Activated T-cell treated with anti-CD3 and anti-CD28 coated beads, Interleukin-2, amount 50 U/mL, for 1 hour (primary cell): ENCODE data around the gene SRPX.

Experiments used
- DNase-seq: peaks from one replicate; pipeline ENCODE4 v3.0.0-alpha.2; 2020

SRPX gene

GRCh38 chrX:38206542-38206941, 14.1 kb downstream of the SRPX start:
- DNase-seq = no peak

DNA sequence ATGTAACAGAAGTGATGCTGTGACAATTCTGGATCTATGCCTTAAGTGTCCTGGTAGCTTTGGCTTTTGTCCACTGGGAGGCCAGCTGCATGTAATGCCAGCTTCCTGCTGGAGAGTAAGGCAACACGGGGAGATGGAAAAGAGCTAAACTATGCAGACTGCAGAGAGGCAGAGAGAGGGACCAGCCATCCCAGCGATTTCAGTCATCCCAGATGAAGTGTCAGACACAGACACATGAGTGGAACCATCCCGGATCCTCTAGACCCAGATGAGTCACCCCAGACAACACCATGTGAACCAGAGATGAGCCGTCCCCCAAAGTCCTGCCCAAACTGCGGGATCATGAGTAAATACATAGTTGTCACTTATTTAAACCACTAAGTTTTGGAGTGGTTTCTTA, 14.6 kb downstream of the SRPX start:
- DNase-seq = no peak

DNA sequence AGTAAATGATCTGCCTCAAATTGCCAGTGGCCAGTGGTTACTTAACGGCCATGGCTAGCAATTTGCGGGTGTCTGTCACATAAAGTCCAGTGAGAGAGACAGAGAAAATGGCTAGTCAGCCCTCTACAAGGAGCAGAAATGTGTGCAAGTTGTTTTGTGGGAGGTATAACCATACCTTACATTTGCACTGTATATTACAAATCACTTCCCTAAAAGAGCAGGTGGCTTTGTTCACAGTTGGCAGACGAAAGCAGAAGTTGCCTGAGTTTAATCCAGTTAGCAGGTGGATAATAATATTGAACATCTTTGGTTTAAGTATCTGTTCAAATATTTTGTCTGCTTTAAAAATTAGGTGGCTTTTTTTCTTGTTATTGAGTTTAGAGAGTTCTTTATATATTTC, 15.6 kb downstream of the SRPX start:
- DNase-seq = no peak

GRCh38 chrX:38192007-38192810, 28.5 kb downstream of the SRPX start:
- no peak for DNase-seq

DNA sequence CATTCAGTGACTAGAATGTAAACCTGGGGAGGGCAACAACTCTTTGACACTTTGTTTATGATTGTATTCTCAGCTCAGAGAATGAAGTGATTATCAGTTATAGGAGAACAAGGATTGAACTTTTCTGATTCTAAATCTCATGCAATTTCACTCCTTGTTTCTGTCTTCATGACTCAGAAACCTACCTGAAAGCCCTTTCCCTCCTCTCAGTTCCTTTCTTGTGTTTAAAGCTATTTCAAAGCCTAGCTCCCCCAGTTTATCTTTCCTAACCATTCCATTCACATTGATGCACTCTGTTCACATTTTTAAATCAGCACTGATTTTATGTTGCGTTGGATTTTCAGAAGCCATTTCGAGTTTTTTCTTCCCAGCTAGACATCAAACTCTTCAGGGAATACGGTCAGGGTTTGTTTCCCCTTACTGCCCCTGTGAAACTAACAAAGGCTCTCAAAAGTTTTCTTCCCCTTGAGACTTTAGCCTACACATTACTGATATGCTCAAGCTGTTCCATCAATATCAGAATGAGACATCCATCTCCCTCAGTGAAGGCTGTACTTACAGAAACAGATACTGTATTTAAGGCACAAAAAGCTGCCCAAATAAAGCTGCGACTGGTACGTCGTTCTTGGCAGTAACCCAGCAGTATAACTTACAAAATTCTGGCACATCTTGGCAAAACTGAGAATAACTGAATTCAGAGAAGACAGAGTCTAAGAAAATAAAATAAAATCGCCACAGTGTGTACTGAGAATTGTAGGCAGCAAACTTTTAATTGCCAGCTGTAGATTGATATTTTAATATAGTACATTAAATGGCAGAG, 31.0 kb downstream of the SRPX start:
- DNase-seq = no peak

DNA sequence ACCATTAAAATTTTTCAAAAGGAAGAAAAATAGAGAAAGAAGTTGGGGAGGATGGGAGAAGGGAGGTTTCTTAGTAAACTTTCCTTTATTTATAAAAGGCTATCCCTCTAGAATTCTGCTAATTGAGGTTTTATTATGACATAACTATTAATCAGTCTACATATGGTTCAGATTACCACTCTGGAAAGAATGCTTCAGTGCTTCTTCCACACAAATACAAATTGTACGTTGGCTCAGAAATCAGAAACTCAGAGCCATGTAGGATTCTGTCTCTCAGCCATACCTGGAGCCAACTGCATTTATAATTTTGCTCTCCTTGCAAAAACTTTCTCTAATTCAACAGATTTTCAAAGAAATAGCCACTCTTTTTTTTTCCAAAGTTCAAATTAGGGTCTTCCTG, 37.1 kb downstream of the SRPX start:
- no peak for DNase-seq

GRCh38 chrX:38181357-38181756, 39.3 kb downstream of the SRPX start:
- DNase-seq = no peak

DNA sequence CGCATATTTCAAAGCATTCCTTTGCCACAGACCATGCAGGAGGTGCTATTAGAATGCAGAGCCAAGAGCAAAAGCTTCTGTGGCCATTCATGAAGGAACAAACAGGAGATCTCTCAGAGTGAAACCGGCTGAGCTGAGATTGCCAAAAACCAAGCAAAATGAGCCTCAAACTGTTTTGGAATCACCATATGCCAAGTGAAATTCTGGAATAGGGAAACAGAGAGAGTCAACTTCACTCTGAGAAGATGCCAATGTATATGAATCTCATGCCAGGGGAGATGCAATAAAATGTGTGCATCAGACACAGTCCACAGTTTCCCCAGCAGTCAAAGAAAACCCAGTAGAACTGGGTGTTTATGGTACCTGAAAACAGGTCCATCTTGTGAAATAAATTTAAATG, 42.3 kb downstream of the SRPX start:
- DNase-seq = no peak

- DNase-seq = no peak
These were observed 45.5 kb downstream of the SRPX start for GRCh38 chrX:38175139-38175538.

- no peak for DNase-seq
These were observed 48.1 kb downstream of the SRPX start for GRCh38 chrX:38172596-38172995.

- DNase-seq = no peak
These were observed 50.1 kb downstream of the SRPX start for GRCh38 chrX:38170556-38170955.

DNA sequence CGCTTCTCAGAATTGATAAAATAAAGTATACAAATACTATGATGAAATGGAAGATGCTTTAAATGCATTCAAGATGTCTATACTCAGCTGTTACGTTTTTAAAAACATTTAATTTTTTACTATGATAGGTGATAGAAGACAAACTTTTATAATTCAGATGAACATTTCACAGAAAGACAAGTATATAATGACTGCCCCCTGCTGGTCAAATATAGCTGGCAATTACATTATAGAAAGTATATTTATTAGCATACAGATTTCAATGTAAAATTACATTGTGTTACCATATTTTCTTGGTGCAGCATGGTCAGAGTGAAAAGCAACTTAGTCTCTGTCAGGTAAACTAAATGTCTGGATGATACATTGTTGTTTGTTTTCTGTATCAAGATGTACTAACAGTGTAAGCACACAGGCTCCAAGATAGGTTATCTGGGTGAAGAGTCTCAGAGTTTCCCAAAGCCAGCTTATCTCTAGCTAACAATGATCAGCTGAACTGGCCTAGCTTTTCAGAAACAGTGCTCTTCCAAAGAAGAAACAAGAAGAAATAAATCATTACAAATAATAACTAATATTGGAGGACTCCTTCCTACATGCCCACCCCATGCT, 54.1 kb downstream of the SRPX start:
- no peak for DNase-seq

DNA sequence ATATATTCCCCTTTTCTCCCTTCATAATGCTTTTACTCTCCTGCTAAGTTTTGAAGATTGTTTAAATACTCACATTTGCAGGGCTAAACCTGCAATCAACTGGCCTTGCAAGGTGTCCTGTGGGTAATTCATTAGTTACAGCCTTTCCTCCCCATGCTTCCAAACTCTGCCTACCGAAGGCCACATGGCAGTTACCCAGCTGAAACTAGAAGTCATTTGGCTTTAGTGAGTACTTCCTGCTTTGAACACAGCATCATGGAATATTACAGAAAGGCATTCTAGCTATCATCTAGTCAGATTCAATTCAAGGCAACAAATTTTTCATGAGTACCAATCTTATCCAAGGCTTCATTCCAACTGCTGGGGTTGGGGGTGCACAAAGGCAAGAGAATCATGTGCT, 55.6 kb downstream of the SRPX start:
- no peak for DNase-seq

- no peak for DNase-seq
These were observed 57.5 kb downstream of the SRPX start for GRCh38 chrX:38163193-38163592.

DNA sequence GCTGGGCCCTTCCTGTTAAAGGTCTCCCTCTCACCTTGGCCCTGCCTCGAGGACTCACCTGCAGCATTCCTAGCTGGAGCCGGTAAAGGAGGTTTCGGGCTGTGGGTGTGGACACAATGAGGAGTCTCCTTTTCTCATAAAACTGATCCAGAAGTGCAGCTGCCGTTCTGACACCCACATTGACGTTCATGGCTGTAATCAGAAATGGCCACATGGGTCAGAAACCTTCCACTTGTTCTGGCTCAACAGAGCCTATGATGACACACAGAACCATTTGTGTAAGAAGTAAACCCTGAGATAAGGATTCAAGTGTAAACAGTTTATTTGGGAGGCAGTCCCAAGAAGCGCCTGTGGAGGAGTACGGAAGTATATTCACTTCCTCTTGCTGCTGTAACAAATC, 63.8 kb downstream of the SRPX start:
- DNase-seq = no peak

DNA sequence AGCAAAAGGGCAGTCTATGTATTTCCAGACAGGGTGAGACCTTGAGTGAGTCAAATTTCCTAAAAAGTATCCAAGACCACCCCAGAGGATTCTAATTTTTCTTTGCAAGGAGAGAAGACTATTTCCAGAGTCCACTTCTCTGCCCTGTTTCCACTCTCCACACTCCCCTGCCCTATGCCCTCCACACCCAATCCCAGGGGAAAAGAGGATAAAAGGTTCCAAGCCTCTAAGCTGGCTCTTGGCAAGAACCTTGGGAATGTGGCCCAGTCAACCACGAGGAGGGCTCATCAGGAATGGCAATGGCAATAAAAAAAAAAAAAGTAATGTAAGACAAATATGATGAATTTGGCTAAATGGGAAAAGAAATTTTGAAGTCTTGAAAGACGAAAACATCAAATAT, 65.9 kb downstream of the SRPX start:
- DNase-seq = no peak

DNA sequence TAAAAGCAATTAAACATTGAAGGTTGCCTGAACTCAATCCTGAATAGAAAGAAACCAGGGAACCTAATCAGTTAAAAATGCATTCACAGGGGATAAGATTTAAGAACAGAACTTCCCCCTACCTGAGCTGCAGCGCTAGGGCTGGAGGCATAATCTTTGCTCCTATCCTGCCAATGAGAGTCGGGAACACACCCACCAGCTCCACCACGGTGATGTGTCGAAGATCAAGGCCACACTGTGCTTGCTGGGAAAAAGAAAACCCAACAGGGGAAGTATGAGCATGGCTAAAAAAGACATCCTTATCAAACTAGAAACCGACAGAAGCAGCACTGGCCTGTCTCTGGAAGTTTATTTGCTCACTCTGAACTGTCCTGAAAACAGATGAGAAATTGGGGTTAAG, 66.3 kb downstream of the SRPX start:
- DNase-seq = no peak

DNA sequence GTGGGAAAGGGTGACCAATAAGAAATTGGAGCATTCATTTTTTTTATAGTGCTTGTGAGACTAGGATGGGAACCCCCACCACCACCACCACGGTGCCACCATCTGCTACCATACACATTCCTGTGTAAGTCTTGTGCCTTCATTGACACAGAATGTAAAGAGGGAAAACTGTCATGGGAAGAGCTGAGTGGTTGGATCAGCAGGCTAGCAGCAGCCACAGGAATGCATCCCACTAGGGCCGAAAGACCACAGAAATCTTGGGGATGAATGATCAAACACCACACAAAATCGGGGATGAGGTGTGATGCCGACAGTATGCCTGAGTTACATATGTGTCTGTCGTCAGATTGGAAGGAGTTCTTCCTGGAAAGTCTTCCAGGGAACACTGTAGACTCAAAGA, 69.2 kb downstream of the SRPX start:
- DNase-seq = no peak

- no peak for DNase-seq
These were observed 69.7 kb downstream of the SRPX start for GRCh38 chrX:38150993-38151392.

DNA sequence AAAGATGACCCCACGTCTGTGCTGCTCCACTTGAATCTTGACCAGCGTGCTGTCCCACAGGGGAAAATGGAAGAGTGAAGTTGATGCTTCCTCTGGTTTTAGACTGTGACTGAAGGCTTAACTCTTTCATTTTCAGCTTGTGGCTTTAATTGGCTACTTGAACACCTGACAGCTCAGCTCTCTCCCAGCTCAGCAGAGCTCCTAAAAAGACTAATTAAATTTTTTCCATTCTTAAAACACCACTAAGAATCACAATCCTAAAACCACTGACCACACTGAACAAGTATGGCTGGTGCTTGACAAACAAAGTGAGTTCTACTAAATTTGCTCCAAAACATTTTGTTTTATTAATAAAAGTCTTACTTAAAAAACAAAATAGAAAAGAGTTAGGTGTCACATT, 71.7 kb downstream of the SRPX start:
- no peak for DNase-seq

DNA sequence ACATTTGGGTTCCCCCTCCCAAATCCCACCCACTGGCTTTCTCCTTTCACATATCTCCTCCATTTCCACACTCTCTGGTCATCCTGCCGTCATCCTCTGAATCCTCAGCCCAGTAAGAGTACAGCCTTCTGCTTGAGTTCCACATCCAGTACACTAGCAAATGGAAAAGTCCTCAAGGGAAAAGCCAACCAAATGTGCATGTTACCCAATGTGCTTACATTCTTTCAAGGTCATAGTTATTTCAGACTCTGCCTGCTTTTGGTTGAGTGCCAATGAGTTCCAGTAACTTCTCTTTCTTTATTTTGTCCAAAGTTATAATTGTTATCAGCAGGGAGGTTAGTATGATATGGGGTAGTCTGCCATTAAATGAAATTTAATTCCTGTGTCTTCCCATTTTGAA, 78.1 kb downstream of the SRPX start:
- no peak for DNase-seq

GRCh38 chrX:38138900-38139299, 81.8 kb downstream of the SRPX start:
- no peak for DNase-seq

DNA sequence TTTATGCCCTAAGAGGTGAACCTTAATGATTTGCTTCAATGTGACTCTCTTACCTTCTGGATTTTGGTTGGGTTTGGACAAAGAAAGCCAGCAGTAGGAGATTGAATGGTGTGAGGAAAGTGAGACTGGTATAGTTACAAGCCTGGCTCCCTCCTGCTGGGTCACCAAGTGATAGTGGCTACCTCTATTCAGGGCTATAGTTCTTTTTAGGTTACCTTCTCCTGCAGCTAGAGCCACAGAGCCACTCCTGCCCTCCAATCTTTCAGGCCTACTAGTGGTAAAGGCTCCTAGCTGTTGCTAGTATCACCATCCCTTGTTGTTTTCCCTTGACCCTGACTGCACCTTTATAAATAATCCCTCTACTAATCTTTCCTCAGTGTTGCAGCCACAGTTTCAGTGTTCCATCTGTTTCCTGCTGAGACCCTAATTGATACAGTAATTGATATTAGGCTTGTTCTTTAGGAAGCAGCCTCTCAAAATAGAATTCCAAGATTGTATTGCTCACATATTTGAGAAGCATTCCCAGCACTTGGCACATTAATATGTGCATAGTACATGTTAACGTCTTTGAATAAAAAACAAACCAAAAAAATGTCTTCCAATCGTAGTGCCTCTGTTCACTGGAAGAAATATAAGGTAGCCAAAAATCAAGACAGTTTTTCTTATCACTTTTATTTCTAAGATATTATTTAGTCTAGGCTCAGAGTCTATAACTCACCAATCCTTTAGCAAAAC, 82.3 kb downstream of the SRPX start:
- no peak for DNase-seq
